ENCODE results near the gene CRYBG1.

The CRYBG1 gene

GRCh38 chr6:106462923-106463557 is 102.5 kb downstream of the CRYBG1 start:
- no peak for DNase-seq

GRCh38 chr6:106466211-106466610 is 105.7 kb downstream of the CRYBG1 start:
- no peak for DNase-seq

- no peak for DNase-seq
Observed at GRCh38 chr6:106468935-106469334, 108.4 kb downstream of the CRYBG1 start.

GRCh38 chr6:106469882-106470281 is 109.4 kb downstream of the CRYBG1 start:
- no peak for DNase-seq

- no peak for DNase-seq
Observed at GRCh38 chr6:106470316-106470715, 109.8 kb downstream of the CRYBG1 start.

DNA sequence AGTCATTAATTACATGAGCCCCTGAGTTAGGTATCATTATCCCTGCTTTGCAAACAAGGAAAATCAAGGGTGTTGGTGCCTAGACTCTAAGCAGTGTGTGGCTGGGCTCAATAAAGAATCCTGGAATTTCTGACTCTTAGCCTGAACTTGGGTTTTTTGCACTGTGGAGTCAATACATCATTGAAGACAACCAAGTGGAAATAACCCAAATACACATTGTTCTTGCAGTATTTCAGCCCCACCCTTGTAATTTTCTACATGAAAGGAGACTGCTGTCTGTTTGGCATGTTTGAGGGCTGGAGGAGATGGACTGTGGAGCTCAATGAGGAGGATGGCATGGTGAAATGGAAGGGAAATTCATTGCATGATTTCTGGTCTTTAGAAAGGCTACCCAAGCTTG is 110.3 kb downstream of the CRYBG1 start:
- no peak for DNase-seq

- DNase-seq, result no peak
Observed at GRCh38 chr6:106473812-106474211, 113.3 kb downstream of the CRYBG1 start.

GRCh38 chr6:106474466-106474865 is 113.9 kb downstream of the CRYBG1 start:
- no peak for DNase-seq

DNA sequence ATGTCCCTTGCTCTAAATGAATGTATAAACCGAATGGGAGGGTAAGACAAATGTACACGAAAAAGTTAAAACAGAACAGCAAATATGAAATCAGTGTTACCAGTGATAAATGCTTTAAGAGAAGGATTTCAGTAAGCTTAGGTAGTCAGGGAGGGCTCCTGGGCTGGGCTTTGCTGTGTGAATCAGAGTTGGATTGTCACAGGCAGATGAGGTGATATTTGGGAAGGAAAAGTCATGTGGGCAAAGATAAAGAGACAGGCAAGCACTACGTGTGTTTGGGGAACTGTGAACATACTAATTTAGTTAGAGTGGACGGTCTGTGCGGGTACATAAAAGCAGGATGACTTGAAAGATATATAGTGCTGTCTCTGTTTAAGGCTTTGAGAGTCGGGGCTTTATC is 114.8 kb downstream of the CRYBG1 start:
- DNase-seq, result no peak

GRCh38 chr6:106476331-106477105 is 116.0 kb downstream of the CRYBG1 start:
- no peak for DNase-seq

DNA sequence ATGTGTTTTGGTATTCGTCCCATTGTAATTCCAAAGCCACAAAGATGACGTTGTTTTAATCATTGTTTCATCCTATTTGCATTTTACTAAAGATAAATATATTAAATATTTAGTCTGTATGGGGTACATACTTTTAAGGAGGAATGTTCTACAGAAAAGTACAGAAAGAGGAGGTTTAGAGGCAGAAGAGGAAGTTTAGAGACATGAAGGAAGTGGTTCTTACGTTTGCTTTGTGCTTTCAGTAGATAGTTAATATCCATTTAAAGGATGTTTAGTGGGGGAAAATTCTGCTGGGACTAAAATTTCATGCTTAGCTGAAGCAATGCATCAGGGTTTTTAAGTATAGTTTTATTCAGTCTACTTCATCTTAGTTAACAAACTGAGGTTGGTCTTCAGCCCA is 116.6 kb downstream of the CRYBG1 start:
- no peak for DNase-seq

- no peak for DNase-seq
Observed at GRCh38 chr6:106477790-106478189, 117.3 kb downstream of the CRYBG1 start.

- DNase-seq, result no peak
Observed at GRCh38 chr6:106486236-106486635, 125.7 kb downstream of the CRYBG1 start.

GRCh38 chr6:106488494-106489370 is 128.2 kb downstream of the CRYBG1 start:
- no peak for DNase-seq

GRCh38 chr6:106490030-106490429 is 129.5 kb downstream of the CRYBG1 start:
- DNase-seq, result no peak

DNA sequence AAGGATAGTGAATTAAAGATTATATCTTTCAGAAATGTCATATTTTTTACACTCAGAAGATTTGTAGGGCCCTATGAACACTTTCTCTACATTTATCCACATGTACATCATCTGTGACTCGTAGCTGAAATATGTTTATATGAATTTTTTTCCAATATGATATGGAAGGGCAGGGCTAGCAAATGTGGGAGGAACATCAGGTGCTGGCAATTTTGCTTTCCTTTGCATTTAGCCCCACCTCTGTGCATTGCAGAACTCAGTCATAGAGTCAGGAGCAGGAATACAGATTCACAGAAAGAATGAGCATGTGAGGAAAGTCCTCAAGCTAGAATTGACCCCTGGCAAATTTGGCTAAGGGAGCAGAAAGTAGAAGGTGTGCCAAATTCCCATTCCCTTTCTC is 129.9 kb downstream of the CRYBG1 start:
- DNase-seq, result no peak

GRCh38 chr6:106490974-106491373 is 130.5 kb downstream of the CRYBG1 start:
- DNase-seq, result no peak

DNA sequence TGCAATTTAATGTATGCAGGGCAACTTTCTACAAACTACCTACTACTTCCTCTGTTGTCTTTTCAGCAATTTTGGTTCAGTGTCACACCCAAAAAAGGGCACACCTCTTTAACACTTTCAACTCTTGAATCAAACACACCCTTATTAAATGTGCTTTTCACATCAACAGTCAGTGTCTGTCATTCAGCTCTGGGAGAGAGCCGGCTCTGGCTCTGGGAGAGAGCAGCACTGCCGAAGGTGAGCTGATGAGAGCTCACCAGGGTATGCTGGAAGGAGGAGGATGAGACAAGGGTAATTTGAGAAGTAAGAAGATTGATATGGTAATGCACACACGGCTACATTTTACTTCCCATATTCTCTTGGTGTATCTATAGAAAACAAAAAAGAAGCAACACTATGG is 134.5 kb downstream of the CRYBG1 start:
- no peak for DNase-seq

DNA sequence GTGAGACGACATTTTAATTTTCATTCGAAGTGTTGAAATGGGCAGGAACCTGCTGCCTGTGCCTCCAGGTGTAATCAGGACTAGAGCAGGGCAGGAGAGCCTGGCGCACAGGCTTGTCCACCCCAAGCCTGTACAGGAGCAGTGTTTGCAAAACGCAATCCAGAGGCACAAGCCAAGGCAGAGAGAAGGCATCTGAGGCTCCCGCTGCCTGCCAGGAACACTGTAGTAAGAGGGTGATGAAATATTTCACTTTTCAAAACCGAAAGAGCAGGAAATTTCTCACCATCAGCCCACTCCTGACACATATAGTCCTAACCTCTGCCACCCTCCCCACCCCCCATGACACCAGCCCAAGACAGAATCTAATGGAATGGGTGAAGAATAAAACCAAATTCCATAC is 136.3 kb downstream of the CRYBG1 start:
- no peak for DNase-seq

- DNase-seq, result no peak
Observed at GRCh38 chr6:106501960-106502371, 141.4 kb downstream of the CRYBG1 start.

DNA sequence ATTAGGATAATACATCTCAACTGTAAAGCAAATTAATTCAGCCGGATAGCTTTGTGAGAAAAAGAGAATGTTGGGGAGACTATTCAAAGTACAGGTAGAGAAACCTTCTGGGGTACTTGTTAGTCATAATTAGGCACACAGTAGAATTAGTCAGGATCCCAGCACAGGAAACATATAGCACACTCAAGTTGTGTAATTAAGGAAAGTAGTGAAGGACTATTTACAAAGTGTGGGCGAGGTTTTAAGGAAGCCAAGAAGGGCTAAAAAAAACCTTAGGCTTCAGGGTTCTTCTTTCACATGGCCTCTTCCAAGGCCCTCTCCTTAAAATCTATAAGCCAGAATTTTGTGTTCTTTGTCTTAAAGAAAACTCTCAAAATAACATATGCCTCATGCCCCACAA is 142.0 kb downstream of the CRYBG1 start:
- DNase-seq, result no peak

- no peak for DNase-seq
Observed at GRCh38 chr6:106508277-106508676, 147.8 kb downstream of the CRYBG1 start.

DNA sequence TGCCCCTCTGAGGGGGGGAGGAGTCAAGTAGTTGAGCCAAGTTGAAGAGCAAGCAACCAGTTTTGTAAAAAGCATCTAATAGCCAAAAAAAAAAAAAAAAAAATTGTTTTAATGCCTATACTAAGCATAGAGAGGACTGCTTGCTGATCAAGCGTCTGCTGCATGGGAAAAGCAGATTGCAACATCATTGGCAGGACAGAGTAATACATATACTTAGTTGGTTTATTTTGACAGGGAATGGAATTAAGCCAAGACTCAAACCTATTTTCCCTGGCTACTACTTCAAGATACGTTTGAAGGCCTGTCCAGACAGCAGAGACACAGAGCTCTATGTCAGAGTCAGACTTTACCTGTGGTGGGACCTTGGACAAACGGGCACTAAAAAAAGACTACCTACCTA is 148.3 kb downstream of the CRYBG1 start:
- no peak for DNase-seq

All from NCI-H1048 (cell line).